Cerebellar nuclear complex (tissue), 1 donor: ENCODE results near the gene ECE1.

Source experiments
- DNase-seq, 2 experiments: peaks; one replicate each; lab custom pipeline; 2025; lab: John Stamatoyannopoulos, UW

ECE1 gene

GRCh38 chr1:21267191-21268077 is 22.8 kb downstream of the ECE1 start:
- DNase-seq = no peak

GRCh38 chr1:21266119-21266774 is 24.0 kb downstream of the ECE1 start:
- no peak for DNase-seq

- DNase-seq = no peak
These were observed 24.6 kb downstream of the ECE1 start for GRCh38 chr1:21265644-21266043.

- DNase-seq = no peak
These were observed 25.4 kb downstream of the ECE1 start for GRCh38 chr1:21264898-21265297.

GRCh38 chr1:21263653-21264225 is 26.5 kb downstream of the ECE1 start:
- DNase-seq = no peak

GRCh38 chr1:21263052-21263429 is 27.2 kb downstream of the ECE1 start:
- no peak for DNase-seq

- DNase-seq = no peak
These were observed 27.8 kb downstream of the ECE1 start for GRCh38 chr1:21262293-21263051.

GRCh38 chr1:21261551-21262292 is 28.5 kb downstream of the ECE1 start:
- DNase-seq = no peak

GRCh38 chr1:21260405-21261125 is 29.7 kb downstream of the ECE1 start:
- DNase-seq = no peak

GRCh38 chr1:21259316-21260076 is 30.8 kb downstream of the ECE1 start:
- no peak for DNase-seq

GRCh38 chr1:21258331-21259134 is 31.7 kb downstream of the ECE1 start:
- DNase-seq = no peak

GRCh38 chr1:21257431-21258135 is 32.7 kb downstream of the ECE1 start:
- no peak for DNase-seq

GRCh38 chr1:21256776-21257175 is 33.5 kb downstream of the ECE1 start:
- DNase-seq = no peak

GRCh38 chr1:21255943-21256320 is 34.3 kb downstream of the ECE1 start:
- no peak for DNase-seq

GRCh38 chr1:21255284-21255942 is 34.9 kb downstream of the ECE1 start:
- peak; percentile 33 to 71 for DNase-seq

GRCh38 chr1:21254335-21254951 is 35.8 kb downstream of the ECE1 start:
- DNase-seq = peak in 1 of 2 experiments; percentile 4

- no peak for DNase-seq
These were observed 38.3 kb downstream of the ECE1 start for GRCh38 chr1:21251773-21252471.
